ENCODE data around the gene CREM. TPM values are rescaled to one million over a fixed set of nuclear protein-coding genes. Genes with fewer than 3 reads are reported as not detected.

The CREM gene
- total and polyA plus RNA-seq, 2 experiments from 2014 or later = 41.9 to 53.2 TPM

DNA sequence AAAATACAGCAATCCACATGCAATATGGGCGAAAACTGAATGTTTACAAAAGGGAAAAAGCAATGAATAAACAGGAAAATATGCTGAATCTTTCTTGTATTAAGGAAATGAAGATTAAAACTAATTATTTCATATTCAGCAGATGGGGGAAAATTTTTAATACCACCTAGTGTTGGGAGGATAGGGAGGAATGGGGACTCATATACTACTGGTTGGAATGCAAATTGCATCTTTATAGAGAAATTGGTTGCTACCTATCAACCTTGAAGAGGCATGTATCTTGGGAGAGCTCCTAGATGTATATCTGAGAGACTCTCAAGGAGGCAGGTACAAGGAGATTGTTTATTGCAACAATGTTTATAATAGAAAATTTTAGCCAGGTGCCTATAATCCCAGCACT lies 101.4 kb downstream of the CREM start:
- Histone ChIP-seq H4K20me1 (ENCODE audit: insufficient read depth, poor library complexity, severe bottlenecking) (no peaks in the 10 kb centered on the region), H3K79me2 (no peaks in the 10 kb centered on the region), H3K36me3 (replicated peaks; ENCODE audit: insufficient read depth, low read depth) (no peaks in the 10 kb centered on the region), H3K27ac (no peak overlapping the region), H3K9me2 (replicated peaks; ENCODE audit: insufficient read depth) (no peaks in the 10 kb centered on the region), H3K4me2 (no peak overlapping the region), H3K4me3 (no peak overlapping the region), H3K27me3 (no peaks in the 10 kb centered on the region), H2AFZ (no peak overlapping the region), H3K9me3 (ENCODE audit: low read depth) (no peaks in the 10 kb centered on the region), H3K4me1 (ENCODE audit: insufficient read depth) (no peaks in the 10 kb centered on the region)
- TF ChIP-seq CTCF (IDR thresholded peaks at IDR 0.05; ENCODE audit: poor library complexity) = no peak
- TF ChIP-seq EZH2phosphoT487 (IDR thresholded peaks at IDR 0.05; ENCODE audit: low read depth, severe bottlenecking, unreplicated experiment) = no peak
- no peak for TF ChIP-seq EZH2 (IDR thresholded peaks at IDR 0.05; ENCODE audit: borderline replicate concordance)
- no peak for DNase-seq (ENCODE audit: low spot score)
- 85% methylated on average over 1 of the region's 1 CpG for WGBS (ENCODE audit: low lambda C conversion rate, missing lambda C conversion rate)

DNA sequence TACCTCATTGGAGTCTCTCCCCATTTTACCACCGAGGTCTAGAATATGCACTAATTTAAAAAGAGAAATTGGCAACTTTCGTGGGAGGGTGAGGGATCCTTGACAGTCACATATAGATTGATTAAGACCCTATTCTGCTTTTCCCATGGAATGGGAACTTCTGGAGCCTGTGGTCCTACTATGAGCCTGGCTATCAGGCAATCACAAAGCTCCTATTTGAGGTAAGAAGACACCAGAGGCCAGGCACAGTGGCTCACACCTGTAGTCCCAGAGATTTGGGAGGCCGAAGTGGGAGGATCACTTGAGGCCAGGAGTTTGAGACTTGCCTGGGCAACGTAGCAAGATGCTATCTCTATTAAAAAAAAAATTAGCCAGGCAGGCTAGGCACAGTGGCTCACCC lies 105.0 kb downstream of the CREM start:
- Histone ChIP-seq H3K36me3 (replicated peaks; ENCODE audit: insufficient read depth, low read depth) (no peaks in the 10 kb centered on the region), H3K79me2 (no peaks in the 10 kb centered on the region), H3K27me3 (no peaks in the 10 kb centered on the region), H3K4me1 (ENCODE audit: insufficient read depth) (no peaks in the 10 kb centered on the region), H2AFZ (no peak overlapping the region), H4K20me1 (ENCODE audit: insufficient read depth, poor library complexity, severe bottlenecking) (no peaks in the 10 kb centered on the region), H3K27ac (no peak overlapping the region), H3K4me3 (no peak overlapping the region), H3K9me3 (ENCODE audit: low read depth) (no peaks in the 10 kb centered on the region), H3K4me2 (no peak overlapping the region), H3K9me2 (replicated peaks; ENCODE audit: insufficient read depth) (no peaks in the 10 kb centered on the region)
- TF ChIP-seq EZH2phosphoT487 (IDR thresholded peaks at IDR 0.05; ENCODE audit: low read depth, severe bottlenecking, unreplicated experiment) = no peak
- DNase-seq (ENCODE audit: low spot score) = no peak
- 97% methylated on average over 4 of the region's 4 CpGs for WGBS (ENCODE audit: low lambda C conversion rate, missing lambda C conversion rate)

DNA sequence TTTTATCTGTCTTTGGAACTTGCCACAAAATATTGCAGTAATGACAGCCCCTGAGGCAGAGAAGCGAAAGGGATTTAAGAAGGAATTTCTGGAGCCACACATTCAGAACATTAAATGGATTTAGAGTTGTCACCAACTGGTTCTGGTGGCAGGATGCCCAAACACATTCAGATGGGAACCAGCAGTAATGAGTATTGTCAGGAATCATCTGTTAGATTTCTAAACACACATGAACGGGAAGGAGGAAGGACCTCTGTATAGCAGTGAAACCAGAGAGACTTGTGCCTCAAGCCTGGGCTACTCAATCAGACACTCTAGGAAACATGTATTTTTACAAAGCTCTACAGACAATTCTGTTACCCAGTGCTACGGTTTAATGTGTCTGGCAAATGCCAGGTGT lies 105.9 kb downstream of the CREM start:
- TF ChIP-seq EZH2phosphoT487 (IDR thresholded peaks at IDR 0.05; ENCODE audit: low read depth, severe bottlenecking, unreplicated experiment) = no peak
- no peak for TF ChIP-seq CTCF (IDR thresholded peaks at IDR 0.05; ENCODE audit: poor library complexity)
- no peak for TF ChIP-seq EZH2 (IDR thresholded peaks at IDR 0.05; ENCODE audit: borderline replicate concordance)
- no peaks in the 10 kb centered on the region for H3K79me2 ChIP-seq
- no peaks in the 10 kb centered on the region for H3K27me3 ChIP-seq
- H3K27ac ChIP-seq = no peak overlapping the region
- no peaks in the 10 kb centered on the region for H3K4me1 ChIP-seq (ENCODE audit: insufficient read depth)
- H3K4me3 ChIP-seq = no peak overlapping the region
- H3K9me2 ChIP-seq (replicated peaks; ENCODE audit: insufficient read depth) = no peaks in the 10 kb centered on the region
- no peaks in the 10 kb centered on the region for H3K9me3 ChIP-seq (ENCODE audit: low read depth)
- no peak for DNase-seq (ENCODE audit: low spot score)
- H2AFZ ChIP-seq = no peak overlapping the region
- H4K20me1 ChIP-seq (ENCODE audit: insufficient read depth, poor library complexity, severe bottlenecking) = no peaks in the 10 kb centered on the region
- no peak overlapping the region for H3K4me2 ChIP-seq
- 74% methylated on average over 3 of the region's 3 CpGs for WGBS (ENCODE audit: low lambda C conversion rate, missing lambda C conversion rate)
- H3K36me3 ChIP-seq (replicated peaks; ENCODE audit: insufficient read depth, low read depth) = no peaks in the 10 kb centered on the region

DNA sequence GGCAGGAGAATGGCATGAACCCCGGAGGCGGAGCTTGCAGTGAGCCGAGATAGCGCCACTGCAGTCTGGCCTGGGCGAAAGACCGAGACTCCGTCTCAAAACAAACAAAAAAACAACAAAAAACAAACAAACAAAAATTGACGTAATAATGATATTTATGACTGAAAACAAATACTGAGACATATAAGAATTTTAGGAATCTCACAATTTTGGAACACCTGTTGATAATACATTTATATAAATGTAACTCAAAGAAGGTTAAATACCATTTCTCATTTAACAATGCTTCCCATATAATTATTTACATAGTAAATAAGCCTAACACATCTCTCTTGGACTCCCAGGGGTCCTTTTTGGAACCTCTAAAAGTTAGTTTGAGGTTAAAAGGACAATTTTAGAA lies 107.4 kb downstream of the CREM start:
- no peaks in the 10 kb centered on the region for H3K27me3 ChIP-seq
- DNase-seq (ENCODE audit: low spot score) = no peak
- 94% methylated on average over 8 of the region's 8 CpGs for WGBS (ENCODE audit: low lambda C conversion rate, missing lambda C conversion rate)
- H3K79me2 ChIP-seq = no peaks in the 10 kb centered on the region
- no peaks in the 10 kb centered on the region for H3K4me1 ChIP-seq (ENCODE audit: insufficient read depth)
- H2AFZ ChIP-seq = no peak overlapping the region
- H3K27ac ChIP-seq = no peak overlapping the region
- TF ChIP-seq CTCF (IDR thresholded peaks at IDR 0.05; ENCODE audit: poor library complexity) (no peak), EZH2 (IDR thresholded peaks at IDR 0.05; ENCODE audit: borderline replicate concordance) (no peak), EZH2phosphoT487 (IDR thresholded peaks at IDR 0.05; ENCODE audit: low read depth, severe bottlenecking, unreplicated experiment) (no peak)
- no peaks in the 10 kb centered on the region for H3K9me2 ChIP-seq (replicated peaks; ENCODE audit: insufficient read depth)
- no peaks in the 10 kb centered on the region for H3K36me3 ChIP-seq (replicated peaks; ENCODE audit: insufficient read depth, low read depth)
- no peak overlapping the region for H3K4me3 ChIP-seq
- H3K4me2 ChIP-seq = no peak overlapping the region
- H3K9me3 ChIP-seq (ENCODE audit: low read depth) = no peaks in the 10 kb centered on the region
- H4K20me1 ChIP-seq (ENCODE audit: insufficient read depth, poor library complexity, severe bottlenecking) = no peaks in the 10 kb centered on the region

Measured in hepatocyte (in vitro differentiated cells).